ENCODE measurements around the gene RGS3. TPM values are rescaled to one million over a fixed set of nuclear protein-coding genes. Genes with fewer than 3 reads are reported as not detected.

The RGS3 gene
- total RNA-seq, 1 donor from 2014 or later = 92.5 TPM

- H3K4me1 Mint-ChIP-seq (ENCODE audit: low read depth, unreplicated experiment) = peaks cover 19% of the 10 kb centered on the region
- peaks cover 25% of the 10 kb centered on the region for H3K27me3 Mint-ChIP-seq (ENCODE audit: low read depth, unreplicated experiment)
- no peaks in the 10 kb centered on the region for H3K4me1 ChIP-seq (ENCODE audit: insufficient read depth, low read length)
- DNase-seq (ENCODE audit: low read depth) (no peak), FAIRE-seq (no peak)
- no peaks in the 10 kb centered on the region for H3K9me3 ChIP-seq (ENCODE audit: insufficient read depth, low read depth, low read length)
- no peak overlapping the region for H3K4me2 ChIP-seq (ENCODE audit: low read length)
- TF ChIP-seq CTCF (IDR thresholded peaks at IDR 0.05; ENCODE audit: insufficient read depth, low read depth, low read length) (no peak), EZH2 (IDR thresholded peaks at IDR 0.05; ENCODE audit: insufficient read depth, low read length) (no peak)
- H3K36me3 ChIP-seq (ENCODE audit: insufficient read depth, low read length) = no peaks in the 10 kb centered on the region
- peaks cover 5% of the 10 kb centered on the region for H3K36me3 Mint-ChIP-seq (ENCODE audit: low read depth, unreplicated experiment)
- H3K27me3 ChIP-seq (ENCODE audit: insufficient read depth, low read length) = no peaks in the 10 kb centered on the region
- no peaks in the 10 kb centered on the region for H4K20me1 ChIP-seq (ENCODE audit: insufficient read depth, low read length)
- no peak overlapping the region for H2AFZ ChIP-seq (ENCODE audit: low read depth, low read length)
- H3K27ac ChIP-seq (ENCODE audit: low read depth, low read length) = no peak overlapping the region
- H3K4me3 Mint-ChIP-seq (ENCODE audit: unreplicated experiment) = no peak overlapping the region
- H3K4me3 ChIP-seq (ENCODE audit: insufficient read depth, low read depth, low read length) = no peak overlapping the region
- H3K79me2 ChIP-seq (ENCODE audit: insufficient read depth, low read length) = no peaks in the 10 kb centered on the region
- H3K9me3 Mint-ChIP-seq (ENCODE audit: unreplicated experiment) = peaks cover 5% of the 10 kb centered on the region
- H3K9ac ChIP-seq (ENCODE audit: low read length) = no peak overlapping the region
- peak overlapping the region; percentile 58 for H3K27ac Mint-ChIP-seq (ENCODE audit: unreplicated experiment)
Measured at GRCh38 chr9:113538701-113539430, 75.3 kb downstream of the RGS3 start.

- Histone ChIP-seq H3K9me3 (ENCODE audit: insufficient read depth, low read depth, low read length) (no peaks in the 10 kb centered on the region), H3K4me3 (ENCODE audit: insufficient read depth, low read depth, low read length) (no peak overlapping the region), H3K4me1 (ENCODE audit: insufficient read depth, low read length) (no peaks in the 10 kb centered on the region), H2AFZ (ENCODE audit: low read depth, low read length) (no peak overlapping the region), H4K20me1 (ENCODE audit: insufficient read depth, low read length) (no peaks in the 10 kb centered on the region), H3K79me2 (ENCODE audit: insufficient read depth, low read length) (no peaks in the 10 kb centered on the region), H3K36me3 (ENCODE audit: insufficient read depth, low read length) (no peaks in the 10 kb centered on the region), H3K27me3 (ENCODE audit: insufficient read depth, low read length) (no peaks in the 10 kb centered on the region), H3K4me2 (ENCODE audit: low read length) (no peak overlapping the region), H3K27ac (ENCODE audit: low read depth, low read length) (no peak overlapping the region), H3K9ac (ENCODE audit: low read length) (no peak overlapping the region)
- Mint-ChIP-seq H3K9me3 (ENCODE audit: unreplicated experiment) (peaks cover 5% of the 10 kb centered on the region), H3K4me3 (ENCODE audit: unreplicated experiment) (no peak overlapping the region), H3K27ac (ENCODE audit: unreplicated experiment) (no peak overlapping the region), H3K36me3 (ENCODE audit: low read depth, unreplicated experiment) (peaks cover 5% of the 10 kb centered on the region), H3K27me3 (ENCODE audit: low read depth, unreplicated experiment) (peaks cover 36% of the 10 kb centered on the region), H3K4me1 (ENCODE audit: low read depth, unreplicated experiment) (peaks cover 19% of the 10 kb centered on the region)
- FAIRE-seq (no peak), DNase-seq (ENCODE audit: low read depth) (no peak)
- TF ChIP-seq EZH2 (IDR thresholded peaks at IDR 0.05; ENCODE audit: insufficient read depth, low read length) (no peak), CTCF (IDR thresholded peaks at IDR 0.05; ENCODE audit: insufficient read depth, low read depth, low read length) (no peak)
Measured at GRCh38 chr9:113540466-113540865, 76.9 kb downstream of the RGS3 start.

Measured in astrocyte (in vitro differentiated cells and primary cell).